Spleen (tissue), 7 donors: ENCODE measurements around the gene LAMC1.

Experiments
- CTCF ChIP-seq, 11 experiments: fragments of 200-600 bp in 7 of 11; fragments of 450-650 bp in 4 of 11; sonication (generic) in 4 of 11; IDR thresholded peaks in 8 of 11; conservative IDR thresholded peaks in 3 of 11; 1 replicate in 7 of 11; 2 replicates in 4 of 11; pipeline versions ENCODE4 v1.4.0 to v1.8.0; 2016 to 2021; ENCODE audit warnings: antibody characterized with exemption in 11 of 11, inconsistent platforms in 4 of 11, mild to moderate bottlenecking in 1 of 11
- POLR2AphosphoS5 ChIP-seq, 3 donors: sonication (generic); formaldehyde crosslinking; IDR thresholded peaks; one replicate each; pipeline ENCODE4 v1.5.1; 2017; ENCODE audit warnings: antibody characterized with exemption in 3 of 3
- donor health status: DM: no; HTN: no; CAD: no; lungs with moderate emphysema.
- donor health status: DM: no; HTN: no; CAD: no.
- donor health status: DM: no; HTN: no; CAD: no.

- TF ChIP-seq CTCF (IDR thresholded peaks at IDR 0.05 in 8 of 11, conservative IDR thresholded peaks at IDR 0.05 in 3 of 11): no peak
- TF ChIP-seq POLR2AphosphoS5 (IDR thresholded peaks at IDR 0.05): no peak
Measured at GRCh38 chr1:183093066-183093668, 69.9 kb downstream of the LAMC1 start.
